Thyroid gland (tissue), 4 donors: ENCODE data around the gene PTPRN2. TPM values are rescaled to one million over a fixed set of nuclear protein-coding genes. Genes with fewer than 3 reads are reported as not detected.
"Not testable (repeated sequence)": the region's sequence is repeated elsewhere in the genome, so short reads cannot be mapped to it uniquely, and the experiment has no call there.

Experiments used
- DNase-seq, 2 donors: peaks; one replicate each; pipeline ENCODE4 v3.0.0-alpha.2; 2019
- H3K27ac ChIP-seq, 3 donors: fragments of 200-600 bp; sonication (generic); 1 replicate in 2 of 3; 2 replicates in 1 of 3; pipeline ENCODE4 v1.5.1; 2016 to 2019; ENCODE audit warnings: mild to moderate bottlenecking in 1 of 3, moderate library complexity in 1 of 3
- H3K27me3 ChIP-seq: fragments of 200-600 bp; sonication (generic); one replicate; pipeline ENCODE4 v1.5.1; 2019
- H3K36me3 ChIP-seq, 2 donors: fragments of 200-600 bp; sonication (generic); one replicate each; pipeline ENCODE4 v1.5.1; 2016 to 2019
- H3K4me1 ChIP-seq, 2 donors: fragments of 200-600 bp; sonication (generic); one replicate each; pipeline ENCODE4 v1.5.1; 2017 to 2019
- H3K4me3 ChIP-seq, 3 donors: fragments of 200-600 bp; sonication (generic); replicated peaks in 1 of 3; 1 replicate in 2 of 3; 2 replicates in 1 of 3; pipeline ENCODE4 v1.5.1; 2016; ENCODE audit warnings: mild to moderate bottlenecking in 1 of 3
- H3K9me3 ChIP-seq: fragments of 200-600 bp; sonication (generic); one replicate; pipeline ENCODE4 v1.5.1; 2017
- POLR2A ChIP-seq, 2 donors: fragments of 450-650 bp; IDR thresholded peaks; one replicate each; pipeline ENCODE4 v1.6.1; 2017; ENCODE audit warnings: antibody characterized with exemption in 2 of 2, mild to moderate bottlenecking in 2 of 2, moderate library complexity in 1 of 2
- WGBS, 2 donors: methylation state at CpG; one replicate each; pipeline ENCODE4 v1.1.5; 2017; 5-methylcytosine and 5-hydroxymethylcytosine counted together
- intact Hi-C: fragments of 100-400 bp; cut with DNase I; formaldehyde crosslinking; loops from one replicate; pipeline ENCODE4 v1.15.1; 2023
- total RNA-seq, 4 donors: library from RNA; depleted of rRNA; stranded (reverse); fragments of >200 nt; gene quantifications; one replicate each; pipeline ENCODE4 v1.2.3, GENCODE V29; 2016
- TF ChIP-seq, protein P1 (sequence below), 6 experiments: fragments of 200-600 bp in 3 of 6; fragments of 450-650 bp in 3 of 6; sonication (generic) in 3 of 6; IDR thresholded peaks; one replicate each; pipeline ENCODE4 v1.5.1; 2016 to 2019; ENCODE audit warnings: antibody characterized with exemption in 6 of 6, mild to moderate bottlenecking in 2 of 6, inconsistent platforms in 1 of 6, moderate library complexity in 1 of 6

Gene PTPRN2
- total RNA-seq, 4 donors from 2014 or later = 4.2 to 9.9 (median 7.7) TPM

DNA sequence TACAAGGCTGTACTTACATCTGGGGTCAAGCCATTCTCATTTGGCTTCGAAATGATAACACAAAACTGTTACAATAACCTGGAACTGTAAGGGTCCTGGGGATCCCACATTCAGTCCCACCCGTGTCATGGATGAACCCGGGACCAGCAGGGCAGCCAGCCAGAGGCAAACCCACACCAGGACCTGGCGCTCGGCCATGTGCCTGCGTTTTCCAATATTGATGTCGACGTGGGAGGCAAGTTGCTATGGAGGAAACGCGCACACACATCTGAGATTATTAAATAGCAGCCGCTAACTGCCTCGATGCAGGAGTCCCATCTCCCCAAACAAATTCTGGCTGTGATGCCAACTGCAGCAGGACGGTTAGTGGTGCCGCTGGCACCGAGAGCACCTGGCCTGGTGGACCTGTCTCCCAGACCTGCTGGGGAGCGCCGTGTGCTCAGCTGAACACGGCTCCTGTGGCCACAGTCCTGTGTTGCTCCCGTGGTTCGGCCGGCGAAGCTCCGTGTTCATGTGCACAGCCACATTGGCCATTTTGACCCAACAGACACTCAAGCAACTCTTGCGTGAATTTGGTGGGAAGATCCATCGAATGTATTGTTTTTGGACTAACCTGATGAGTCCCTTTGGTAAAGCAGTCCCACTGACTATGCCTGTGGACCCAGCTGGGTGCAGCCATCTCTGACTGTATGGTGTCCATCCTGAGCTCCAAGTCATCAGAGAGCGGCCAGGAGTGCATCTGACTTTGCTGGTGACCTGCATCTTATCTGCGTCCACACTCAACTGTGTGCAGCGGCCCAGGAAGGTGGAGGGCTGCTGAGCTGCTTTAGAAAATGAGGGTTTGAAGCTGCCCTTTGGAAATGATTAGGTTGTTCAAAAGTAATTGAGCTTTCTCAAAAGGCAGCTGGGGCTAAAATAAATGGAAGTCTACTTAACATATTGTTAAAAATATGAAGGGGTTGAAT, 852.7 kb downstream of the PTPRN2 start:
- Histone ChIP-seq H3K4me3 (no peak overlapping the region), H3K27me3 (no peaks in the 10 kb centered on the region), H3K27ac (no peak overlapping the region), H3K4me1 (no peaks in the 10 kb centered on the region), H3K36me3 (no peaks in the 10 kb centered on the region), H3K9me3 (no peaks in the 10 kb centered on the region)
- WGBS, 2 donors = 75 to 76% methylated on average over 28 of the region's 28 CpGs
- TF ChIP-seq, protein P1, sequence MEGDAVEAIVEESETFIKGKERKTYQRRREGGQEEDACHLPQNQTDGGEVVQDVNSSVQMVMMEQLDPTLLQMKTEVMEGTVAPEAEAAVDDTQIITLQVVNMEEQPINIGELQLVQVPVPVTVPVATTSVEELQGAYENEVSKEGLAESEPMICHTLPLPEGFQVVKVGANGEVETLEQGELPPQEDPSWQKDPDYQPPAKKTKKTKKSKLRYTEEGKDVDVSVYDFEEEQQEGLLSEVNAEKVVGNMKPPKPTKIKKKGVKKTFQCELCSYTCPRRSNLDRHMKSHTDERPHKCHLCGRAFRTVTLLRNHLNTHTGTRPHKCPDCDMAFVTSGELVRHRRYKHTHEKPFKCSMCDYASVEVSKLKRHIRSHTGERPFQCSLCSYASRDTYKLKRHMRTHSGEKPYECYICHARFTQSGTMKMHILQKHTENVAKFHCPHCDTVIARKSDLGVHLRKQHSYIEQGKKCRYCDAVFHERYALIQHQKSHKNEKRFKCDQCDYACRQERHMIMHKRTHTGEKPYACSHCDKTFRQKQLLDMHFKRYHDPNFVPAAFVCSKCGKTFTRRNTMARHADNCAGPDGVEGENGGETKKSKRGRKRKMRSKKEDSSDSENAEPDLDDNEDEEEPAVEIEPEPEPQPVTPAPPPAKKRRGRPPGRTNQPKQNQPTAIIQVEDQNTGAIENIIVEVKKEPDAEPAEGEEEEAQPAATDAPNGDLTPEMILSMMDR (IDR thresholded peaks at IDR 0.05) = no peak
- no peak for TF ChIP-seq POLR2A (IDR thresholded peaks at IDR 0.05)
- intact Hi-C loops = no loop called here
- no peak for DNase-seq

DNA sequence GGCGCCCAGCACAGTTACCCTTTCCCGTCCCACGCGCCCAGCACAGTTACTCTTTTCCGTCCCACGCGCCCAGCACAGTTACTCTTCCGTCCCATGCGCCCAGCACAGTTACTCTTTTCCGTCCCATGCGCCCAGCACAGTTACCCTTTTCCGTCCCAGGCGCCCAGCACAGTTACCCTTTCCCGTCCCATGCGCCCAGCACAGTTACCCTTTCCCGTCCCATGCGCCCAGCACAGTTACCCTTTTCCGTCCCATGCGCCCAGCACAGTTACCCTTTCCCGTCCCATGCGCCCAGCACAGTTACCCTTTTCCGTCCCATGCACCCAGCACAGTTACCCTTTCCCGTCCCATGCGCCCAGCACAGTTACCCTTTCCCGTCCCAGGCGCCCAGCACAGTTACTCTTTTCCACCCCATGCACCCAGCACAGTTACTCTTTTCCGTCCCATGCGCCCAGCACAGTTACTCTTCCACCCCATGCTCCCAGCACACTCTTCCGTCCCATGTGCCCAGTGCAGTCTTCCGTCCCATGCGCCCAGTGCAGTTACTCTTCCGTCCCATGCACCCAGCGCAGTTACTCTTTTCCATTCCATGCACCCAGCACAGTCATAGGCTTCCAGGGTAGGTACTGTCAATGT, 853.7 kb downstream of the PTPRN2 start:
- H3K4me3 ChIP-seq, H3K4me1 ChIP-seq, DNase-seq, H3K36me3 ChIP-seq, H3K9me3 ChIP-seq, H3K27ac ChIP-seq, H3K27me3 ChIP-seq, intact Hi-C loops: not testable (repeated sequence)
- 94% methylated on average over 29 to 33 of the region's 33 CpGs for WGBS, 2 donors

DNA sequence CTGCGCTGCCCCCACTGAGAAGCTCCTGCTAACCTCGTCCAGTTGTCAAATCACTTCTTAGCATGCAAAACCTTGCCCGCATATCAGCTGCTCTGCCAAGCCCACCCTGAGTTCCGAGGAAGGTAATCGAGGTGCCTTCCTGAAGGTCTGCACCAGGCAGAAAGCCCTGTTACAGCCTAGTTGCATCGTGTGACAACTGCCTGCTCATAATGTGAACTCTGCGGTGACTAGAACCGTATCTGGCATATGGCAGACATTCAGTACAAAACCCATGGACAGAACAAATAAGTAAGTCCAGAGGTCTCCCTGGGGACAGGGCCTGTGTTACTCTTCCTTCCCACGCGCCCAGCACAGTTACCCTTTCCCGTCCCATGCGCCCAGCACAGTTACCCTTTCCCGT, 856.5 kb downstream of the PTPRN2 start:
- intact Hi-C loops = no loop called here
- no peaks in the 10 kb centered on the region for H3K4me1 ChIP-seq
- H3K4me3 ChIP-seq = no peak overlapping the region
- H3K36me3 ChIP-seq = no peaks in the 10 kb centered on the region
- TF ChIP-seq, protein P1 (IDR thresholded peaks at IDR 0.05) = no peak
- no peak for TF ChIP-seq POLR2A (IDR thresholded peaks at IDR 0.05)
- DNase-seq = no peak
- H3K27me3 ChIP-seq = no peaks in the 10 kb centered on the region
- 69 to 71% methylated on average over 13 of the region's 13 CpGs for WGBS, 2 donors
- no peaks in the 10 kb centered on the region for H3K9me3 ChIP-seq
- no peak overlapping the region for H3K27ac ChIP-seq

DNA sequence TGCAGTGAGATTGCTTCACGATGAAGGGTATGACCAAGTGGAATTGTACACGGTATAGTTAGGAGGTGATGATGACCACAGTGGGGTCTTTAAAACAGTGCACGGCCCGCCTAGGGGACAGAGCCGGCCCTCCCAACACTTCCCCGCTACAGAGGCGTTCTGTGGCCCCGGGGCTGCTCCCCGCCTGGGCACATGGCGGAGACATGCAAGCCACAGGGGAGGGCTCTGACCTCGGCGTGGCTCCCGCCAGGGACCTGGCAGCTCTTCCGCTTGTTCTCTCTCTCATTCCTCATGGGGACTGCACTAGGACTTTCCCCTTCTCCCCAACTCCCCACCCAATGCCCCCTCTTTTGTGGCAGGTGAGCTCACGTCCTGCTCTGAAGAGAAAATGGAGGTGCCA, 857.0 kb downstream of the PTPRN2 start:
- 72 to 80% methylated on average over 15 of the region's 15 CpGs for WGBS, 2 donors
- TF ChIP-seq, protein P1 (IDR thresholded peaks at IDR 0.05) = no peak
- no peak for TF ChIP-seq POLR2A (IDR thresholded peaks at IDR 0.05)
- H3K9me3 ChIP-seq = no peaks in the 10 kb centered on the region
- no peaks in the 10 kb centered on the region for H3K36me3 ChIP-seq
- no peak overlapping the region for H3K4me3 ChIP-seq
- no peaks in the 10 kb centered on the region for H3K27me3 ChIP-seq
- intact Hi-C loops = no loop called here
- no peak overlapping the region for H3K27ac ChIP-seq
- no peaks in the 10 kb centered on the region for H3K4me1 ChIP-seq
- DNase-seq = no peak

DNA sequence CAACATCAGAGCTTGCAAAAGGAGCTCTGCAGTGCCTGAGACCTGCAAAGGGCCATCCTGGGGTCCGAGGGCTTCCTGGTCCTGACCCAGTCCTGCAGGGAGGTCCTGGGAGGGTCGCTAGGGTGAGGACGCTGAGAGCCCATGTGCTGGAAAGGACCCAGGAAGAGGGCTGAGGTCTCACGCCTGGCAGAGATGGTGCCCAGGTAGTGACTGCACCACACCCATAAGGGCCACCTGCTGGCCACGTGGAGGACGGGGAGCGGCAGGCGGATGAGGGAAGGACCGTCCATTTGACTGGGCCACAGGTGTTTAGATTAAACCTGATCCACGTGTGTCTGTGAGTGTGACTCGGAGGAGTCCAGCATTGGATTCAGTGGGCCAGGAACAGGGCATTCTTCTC, 858.1 kb downstream of the PTPRN2 start:
- no peaks in the 10 kb centered on the region for H3K9me3 ChIP-seq
- H3K4me1 ChIP-seq = no peaks in the 10 kb centered on the region
- no peak for DNase-seq
- no peak overlapping the region for H3K27ac ChIP-seq
- no peaks in the 10 kb centered on the region for H3K27me3 ChIP-seq
- 68 to 74% methylated on average over 10 to 11 of the region's 11 CpGs for WGBS, 2 donors
- no peaks in the 10 kb centered on the region for H3K36me3 ChIP-seq
- H3K4me3 ChIP-seq = no peak overlapping the region
- no peak for TF ChIP-seq POLR2A (IDR thresholded peaks at IDR 0.05)
- TF ChIP-seq, protein P1 (IDR thresholded peaks at IDR 0.05) = no peak
- intact Hi-C loops = no loop called here
